ENCODE data around the gene DHCR7. TPM values are rescaled to one million over a fixed set of nuclear protein-coding genes. Genes with fewer than 3 reads are reported as not detected.
A peak's percentile ranks its signal among the peaks of the same experiment; 100 is the strongest.

DHCR7 gene
- total RNA-seq, 4 donors from 2014 or later = 7.1 to 24.1 (median 17.8) TPM

GRCh38 chr11:71451596-71452198 lies 3.5 kb upstream of the DHCR7 start:
- Histone ChIP-seq H3K4me3 (no peak overlapping the region), H3K27me3 (no peaks in the 10 kb centered on the region), H3K9me3 (no peaks in the 10 kb centered on the region), H3K4me1 (no peaks in the 10 kb centered on the region), H3K36me3 (no peaks in the 10 kb centered on the region), H3K27ac (peak overlapping the region; percentile 56 to 85)
- intact Hi-C loops (cut with DNase I; ENCODE audit: low total_unique reads) = no loop called here
- no peak for DNase-seq
- TF ChIP-seq CTCF (IDR thresholded peaks at IDR 0.05) (no peak), POLR2A (IDR thresholded peaks at IDR 0.05) (no peak)

- intact Hi-C loops (cut with DNase I; ENCODE audit: low total_unique reads) = no loop called here
- Histone ChIP-seq H3K4me3 (no peak overlapping the region), H3K27ac (no peak overlapping the region), H3K36me3 (no peaks in the 10 kb centered on the region), H3K4me1 (no peaks in the 10 kb centered on the region), H3K27me3 (no peaks in the 10 kb centered on the region), H3K9me3 (no peaks in the 10 kb centered on the region)
- no peak for DNase-seq
- TF ChIP-seq CTCF (IDR thresholded peaks at IDR 0.05) = no peak
- TF ChIP-seq POLR2A (IDR thresholded peaks at IDR 0.05) = no peak
Observed at GRCh38 chr11:71450939-71451338, 2.7 kb upstream of the DHCR7 start.

GRCh38 chr11:71450507-71450906 lies 2.3 kb upstream of the DHCR7 start:
- Histone ChIP-seq H3K9me3 (no peaks in the 10 kb centered on the region), H3K4me1 (no peaks in the 10 kb centered on the region), H3K36me3 (no peaks in the 10 kb centered on the region), H3K27ac (no peak overlapping the region), H3K27me3 (no peaks in the 10 kb centered on the region), H3K4me3 (no peak overlapping the region)
- TF ChIP-seq POLR2A (IDR thresholded peaks at IDR 0.05) (no peak), CTCF (IDR thresholded peaks at IDR 0.05) (no peak)
- intact Hi-C loops (cut with DNase I; ENCODE audit: low total_unique reads) = no loop called here
- DNase-seq = no peak

- Histone ChIP-seq H3K4me1 (no peaks in the 10 kb centered on the region), H3K9me3 (no peaks in the 10 kb centered on the region), H3K36me3 (no peaks in the 10 kb centered on the region), H3K27ac (peak overlapping the region in 1 of 2 donors; percentile 85), H3K4me3 (peak overlapping the region in 1 of 2 donors; percentile 87), H3K27me3 (no peaks in the 10 kb centered on the region)
- intact Hi-C loops (cut with DNase I; ENCODE audit: low total_unique reads) = no loop called here
- DNase-seq = no peak
- TF ChIP-seq CTCF (IDR thresholded peaks at IDR 0.05) (no peak), POLR2A (IDR thresholded peaks at IDR 0.05) (no peak)
Observed at GRCh38 chr11:71449596-71449995, 1.4 kb upstream of the DHCR7 start.

GRCh38 chr11:71447791-71448256 lies 369 bp downstream of the DHCR7 start:
- H3K27me3 ChIP-seq = no peaks in the 10 kb centered on the region
- TF ChIP-seq POLR2A (IDR thresholded peaks at IDR 0.05) = no peak
- no peak for TF ChIP-seq CTCF (IDR thresholded peaks at IDR 0.05)
- H3K9me3 ChIP-seq = no peaks in the 10 kb centered on the region
- H3K36me3 ChIP-seq = no peaks in the 10 kb centered on the region
- no peaks in the 10 kb centered on the region for H3K4me1 ChIP-seq
- intact Hi-C loops (cut with DNase I; ENCODE audit: low total_unique reads) = no loop called here
- DNase-seq = no peak
- peak overlapping the region; percentile 44 to 87 for H3K4me3 ChIP-seq
- H3K27ac ChIP-seq = peak overlapping the region; percentile 23 to 85

All from uterus (tissue), 4 donors.